Heart right ventricle (tissue), 16 donors: ENCODE data around the gene ATP1B1. TPM values are rescaled to one million over a fixed set of nuclear protein-coding genes. Genes with fewer than 3 reads are reported as not detected.
A peak's percentile ranks its signal among the peaks of the same experiment; 100 is the strongest.

Experiments used
- ATAC-seq, 8 donors: fragments of 200-7000 bp; cut with Tn5 transposase; one replicate each; pipeline ENCODE4 v1.9.1; 2020; ENCODE audit warnings: mild to moderate bottlenecking in 8 of 8, moderate library complexity in 8 of 8, moderate number of reproducible peaks in 1 of 8
- DNase-seq, 2 donors: peaks; one replicate each; pipeline ENCODE4 v3.0.0-alpha.2; 2020
- H3K27ac ChIP-seq, 10 donors: fragments of 200-600 bp; sonication (generic) in 2 of 10; one replicate each; pipeline versions ENCODE4 v1.5.0 to v1.8.0; 2020 to 2022; ENCODE audit warnings: mild to moderate bottlenecking in 3 of 10
- H3K27me3 ChIP-seq, 7 donors: fragments of 200-600 bp; one replicate each; pipeline ENCODE4 v1.8.0; 2021 to 2022; ENCODE audit warnings: mild to moderate bottlenecking in 2 of 7
- H3K36me3 ChIP-seq, 9 donors: fragments of 200-600 bp; sonication (generic) in 1 of 9; one replicate each; pipeline versions ENCODE4 v1.5.0 to v1.8.0; 2020 to 2022; ENCODE audit warnings: mild to moderate bottlenecking in 2 of 9
- H3K4me1 ChIP-seq, 9 donors: fragments of 200-600 bp; sonication (generic) in 1 of 9; one replicate each; pipeline versions ENCODE4 v1.5.0 to v1.8.0; 2020 to 2022; ENCODE audit warnings: mild to moderate bottlenecking in 4 of 9
- H3K4me3 ChIP-seq, 10 donors: fragments of 200-600 bp; sonication (generic) in 2 of 10; one replicate each; pipeline versions ENCODE4 v1.5.0 to v1.8.0; 2020 to 2022; ENCODE audit warnings: mild to moderate bottlenecking in 7 of 10, moderate library complexity in 2 of 10
- H3K9me3 ChIP-seq, 11 donors: fragments of 200-600 bp in 10 of 11; sonication (generic) in 2 of 11; one replicate each; pipeline versions ENCODE4 v1.5.0 to v1.8.0; 2013 to 2022; ENCODE audit warnings: mild to moderate bottlenecking in 2 of 11, control low read depth in 1 of 11, moderate library complexity in 1 of 11
- WGBS, 2 donors: extraction: QIAGEN DNeasy Blood & Tissue Kit; methylation state at CpG; one replicate each; pipeline ENCODE4 v1.1.7; 2013; ENCODE audit warnings: inconsistent platforms in 1 of 2; 5-methylcytosine and 5-hydroxymethylcytosine counted together
- intact Hi-C, 10 donors: fragments of 100-400 bp; cut with DNase I; formaldehyde crosslinking; loops; one replicate each; pipeline versions ENCODE4 v1.11.1 to v1.14.2; 2022
- polyA plus RNA-seq, 2 donors: library from polyadenylated mRNA; stranded (reverse); fragments of 200-250 nt; gene quantifications; one replicate each; pipeline ENCODE4 v1.2.3, GENCODE V29; 2013
- total RNA-seq, 10 donors: library from RNA; stranded (reverse); fragmentation: NEBNext Ultra II Directional in 3 of 10; extraction: Animal tissue kit (Norgen Biotek cat#: 25700) in 3 of 10; gene quantifications; one replicate each; pipeline versions ENCODE4 v1.2.1 to v1.2.4, GENCODE V29; 2021 to 2023
- TF ChIP-seq, protein P1 (sequence below), 9 donors: fragments of 200-600 bp; sonication (generic) in 2 of 9; IDR thresholded peaks; one replicate each; pipeline versions ENCODE4 v1.5.0 to v1.8.0; 2021 to 2022; ENCODE audit warnings: antibody characterized with exemption in 9 of 9, mild to moderate bottlenecking in 5 of 9, moderate library complexity in 1 of 9
- donor health status: Arrhythmogenic right ventricular cardiomyopathy.
- donor health status: ischemic (EF 13 %, LVEDD 7.1; RV severe dilation, severe dysfunction).
- donor health status: healthy with polysubstance abuse.
- donor health status: DM: no; HTN: yes; CAD: no.
- donor health status: DM: no; HTN: no; CAD: no.
- donor health status: ischemic (EF 25% LVEDD 6.9; RV normal size, moderate dysfunction).
- donor health status: ischemic (EF 25% LVEDD 5.7; RV mildly dilated, moderate dysfunction).
- donor health status: healthy.
- donor health status: DM: yes; HTN: yes; CAD: no.
- donor health status: Ischemic cardiomyopathy.
- donor health status: ischemic (EF 35%, LVEDD 5.7; RV mildly dilated, moderate dysfunction).
- donor health status: nonischemic (EF 11% LVEDD 7.7; RV severe dilation, severe dysfunction).
- donor health status: DM: yes; HTN: yes; CAD: no.
- donor health status: PGD.
- donor health status: ischemic (EF 29% LVEDD 5.4; RV normal size, mild dysfunction).
- donor health status: nonischemic (EF 23%, LVEDD 6.1; RV moderate dilation, normal function).

The ATP1B1 gene
- total and polyA plus RNA-seq, 12 donors, result 137 to 472 (median 268) TPM

DNA sequence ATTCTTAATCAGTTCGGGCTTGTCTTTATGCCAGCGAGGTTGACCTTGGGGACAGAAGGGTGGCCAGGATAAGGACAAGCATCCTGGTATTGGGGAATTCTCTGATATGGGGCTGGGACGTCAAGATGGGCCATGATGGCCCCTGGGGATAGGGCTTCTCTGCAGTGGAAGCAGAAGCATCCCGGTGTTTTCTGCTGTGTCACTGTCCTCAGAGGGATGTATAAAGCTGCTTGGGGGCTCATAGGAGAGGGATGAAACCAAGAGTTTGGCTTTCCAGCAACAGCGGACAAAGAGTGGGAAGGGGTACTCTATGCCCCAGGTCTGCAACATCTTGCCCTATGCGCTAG is 1.4 kb upstream of the ATP1B1 start:
- DNase-seq, result no peak
- ATAC-seq, result no peak
- no peaks in the 10 kb centered on the region for H3K36me3 ChIP-seq
- H3K9me3 ChIP-seq, result no peaks in the 10 kb centered on the region
- peaks cover 0 to 12% (median 0%) of the 10 kb centered on the region in 7 donors for H3K27me3 ChIP-seq
- peaks cover 0 to 50% (median 22%) of the 10 kb centered on the region in 9 donors for H3K4me1 ChIP-seq
- WGBS, 2 donors, result 48 to 55% methylated on average over 6 of the region's 6 CpGs
- peak overlapping the region in 8 of 10 donors; percentile 70 to 98 (median 94) for H3K4me3 ChIP-seq
- TF ChIP-seq, protein P1, sequence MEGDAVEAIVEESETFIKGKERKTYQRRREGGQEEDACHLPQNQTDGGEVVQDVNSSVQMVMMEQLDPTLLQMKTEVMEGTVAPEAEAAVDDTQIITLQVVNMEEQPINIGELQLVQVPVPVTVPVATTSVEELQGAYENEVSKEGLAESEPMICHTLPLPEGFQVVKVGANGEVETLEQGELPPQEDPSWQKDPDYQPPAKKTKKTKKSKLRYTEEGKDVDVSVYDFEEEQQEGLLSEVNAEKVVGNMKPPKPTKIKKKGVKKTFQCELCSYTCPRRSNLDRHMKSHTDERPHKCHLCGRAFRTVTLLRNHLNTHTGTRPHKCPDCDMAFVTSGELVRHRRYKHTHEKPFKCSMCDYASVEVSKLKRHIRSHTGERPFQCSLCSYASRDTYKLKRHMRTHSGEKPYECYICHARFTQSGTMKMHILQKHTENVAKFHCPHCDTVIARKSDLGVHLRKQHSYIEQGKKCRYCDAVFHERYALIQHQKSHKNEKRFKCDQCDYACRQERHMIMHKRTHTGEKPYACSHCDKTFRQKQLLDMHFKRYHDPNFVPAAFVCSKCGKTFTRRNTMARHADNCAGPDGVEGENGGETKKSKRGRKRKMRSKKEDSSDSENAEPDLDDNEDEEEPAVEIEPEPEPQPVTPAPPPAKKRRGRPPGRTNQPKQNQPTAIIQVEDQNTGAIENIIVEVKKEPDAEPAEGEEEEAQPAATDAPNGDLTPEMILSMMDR (IDR thresholded peaks at IDR 0.05), result no peak
- H3K27ac ChIP-seq, result peak overlapping the region in 9 of 10 donors; percentile 86 to 98 (median 95)
- intact Hi-C loops, result loop anchor here in 7 of 10 donors (5.0 to 10.0 kb wide), 14 partner anchors 87 to 498 kb away; partner anchors contain the start of gene DPT (in 1 of the 7)

DNA sequence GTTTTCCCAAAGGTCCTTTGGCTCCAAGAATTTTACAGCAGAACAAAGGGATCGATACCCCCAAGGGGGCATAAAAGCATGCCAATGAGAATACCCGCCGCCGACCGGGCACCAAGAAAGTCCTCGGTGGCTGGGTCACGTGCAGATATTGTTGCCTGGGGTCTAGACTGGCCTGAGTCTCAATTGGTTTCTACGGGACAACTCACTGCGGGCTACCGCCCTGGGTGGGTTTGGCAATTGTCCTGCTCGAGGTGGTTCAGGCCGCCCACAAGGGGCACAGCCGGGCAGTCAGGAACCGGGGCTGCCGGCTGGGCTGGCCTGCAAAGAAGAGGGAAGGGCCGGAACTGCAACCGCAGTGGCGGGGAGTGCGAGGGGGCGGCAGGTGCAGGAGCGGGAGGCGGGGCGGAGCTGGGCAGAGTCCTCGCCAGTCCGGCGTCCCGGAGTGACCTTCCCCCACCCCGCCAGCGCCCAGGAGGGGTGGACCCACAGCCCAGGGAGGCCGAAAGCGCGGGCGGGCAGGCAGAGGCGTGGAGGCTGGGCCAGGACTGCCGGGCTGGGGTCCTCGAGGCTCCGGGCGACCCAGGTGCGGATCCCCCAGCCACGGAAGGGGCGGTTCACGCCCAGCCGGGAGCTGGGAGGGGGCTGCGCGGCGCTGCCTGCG is 926 bp upstream of the ATP1B1 start:
- Histone ChIP-seq H3K36me3 (no peaks in the 10 kb centered on the region), H3K9me3 (no peaks in the 10 kb centered on the region), H3K27ac (peak overlapping the region; percentile 86 to 98 (median 94)), H3K27me3 (peaks cover 0 to 12% (median 0%) of the 10 kb centered on the region in 7 donors), H3K4me1 (peaks cover 0 to 55% (median 26%) of the 10 kb centered on the region in 9 donors), H3K4me3 (peak overlapping the region; percentile 66 to 98 (median 91))
- DNase-seq, result peak; percentile 66 to 82
- intact Hi-C loops, result loop anchor here in 7 of 10 donors (5.0 to 10.0 kb wide), 14 partner anchors 87 to 498 kb away; partner anchors contain the start of gene DPT (in 1 of the 7)
- TF ChIP-seq, protein P1 (IDR thresholded peaks at IDR 0.05), result peak in 1 of 9 donors; percentile 13
- ATAC-seq, result peak; percentile 39 to 75 (median 54)
- WGBS, 2 donors, result 2 to 3% methylated on average over 45 to 47 of the region's 47 CpGs

GRCh38 chr1:169106921-169107602 is 572 bp downstream of the ATP1B1 start:
- peaks cover 0 to 12% (median 0%) of the 10 kb centered on the region in 7 donors for H3K27me3 ChIP-seq
- peak overlapping the region; percentile 66 to 98 (median 91) for H3K4me3 ChIP-seq
- H3K27ac ChIP-seq, result peak overlapping the region; percentile 86 to 98 (median 94)
- 1% methylated on average over 41 of the region's 41 CpGs for WGBS, 2 donors
- intact Hi-C loops, result loop anchor here in 7 of 10 donors (5.0 to 10.0 kb wide), 14 partner anchors 85 to 500 kb away; partner anchors contain the start of gene DPT (in 1 of the 7)
- ATAC-seq, result peak in 1 of 8 donors; percentile 6
- H3K4me1 ChIP-seq, result peaks cover 0 to 67% (median 33%) of the 10 kb centered on the region in 9 donors
- DNase-seq, result peak in 1 of 2 donors; percentile 38
- no peaks in the 10 kb centered on the region for H3K9me3 ChIP-seq
- peaks cover 0 to 9% (median 2%) of the 10 kb centered on the region in 9 donors for H3K36me3 ChIP-seq
- TF ChIP-seq, protein P1 (IDR thresholded peaks at IDR 0.05), result no peak

DNA sequence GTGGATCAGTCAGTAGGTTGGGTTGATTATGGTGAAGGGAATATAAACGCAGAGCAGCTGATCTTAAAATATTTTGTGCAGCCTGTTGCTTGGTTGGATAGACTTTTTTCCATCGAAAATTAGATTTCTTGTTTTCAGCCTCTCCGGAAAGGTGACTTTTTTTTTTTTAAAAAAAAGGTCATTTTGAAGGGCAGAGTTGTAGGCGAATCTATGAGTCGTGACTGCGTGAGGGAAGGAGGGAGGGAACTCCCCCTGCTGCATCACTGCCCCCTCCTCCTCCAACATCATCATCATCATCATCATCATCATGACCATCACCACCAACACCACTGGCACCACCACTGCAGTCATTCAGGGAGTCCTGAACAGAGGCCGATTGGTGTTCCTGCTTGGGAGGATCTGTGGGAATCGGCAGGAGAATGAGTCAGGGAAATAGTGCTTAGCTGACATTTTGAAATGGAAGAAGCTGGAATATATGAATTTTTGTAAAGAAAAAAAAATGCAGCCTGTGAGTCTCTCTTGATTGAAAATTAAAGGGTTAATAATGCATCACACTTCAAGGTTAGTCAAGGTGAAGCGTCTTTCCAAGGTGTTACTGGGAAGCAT is 1.2 kb downstream of the ATP1B1 start:
- peak overlapping the region; percentile 66 to 98 (median 91) for H3K4me3 ChIP-seq
- intact Hi-C loops, result loop anchor here in 7 of 10 donors (2.0 to 10.0 kb wide), 16 partner anchors 85 to 500 kb away; partner anchors contain the start of gene DPT (in 1 of the 7)
- peaks cover 0 to 15% (median 7%) of the 10 kb centered on the region in 9 donors for H3K36me3 ChIP-seq
- H3K27me3 ChIP-seq, result peaks cover 0 to 12% (median 0%) of the 10 kb centered on the region in 7 donors
- ATAC-seq, result peak in 5 of 8 donors; percentile 3 to 26 (median 20)
- peak in 1 of 2 donors; percentile 47 for DNase-seq
- peaks cover 0 to 67% (median 33%) of the 10 kb centered on the region in 9 donors for H3K4me1 ChIP-seq
- H3K9me3 ChIP-seq, result no peaks in the 10 kb centered on the region
- H3K27ac ChIP-seq, result peak overlapping the region; percentile 86 to 98 (median 94)
- 26 to 33% methylated on average over 9 of the region's 9 CpGs for WGBS, 2 donors
- TF ChIP-seq, protein P1 (IDR thresholded peaks at IDR 0.05), result no peak
